Ovary (tissue), 9 donors: ENCODE data around the gene PRTG. TPM values are rescaled to one million over a fixed set of nuclear protein-coding genes. Genes with fewer than 3 reads are reported as not detected.
"Not testable (repeated sequence)": the region's sequence is repeated elsewhere in the genome, so short reads cannot be mapped to it uniquely, and the experiment has no call there.

ENCODE experiments used
- DNase-seq, 5 donors: peaks; one replicate each; pipeline ENCODE4 v3.0.0-alpha.2; 2019 to 2020
- H3K27ac ChIP-seq, 2 donors: fragments of 200-600 bp; one replicate each; pipeline versions ENCODE4 v1.5.1 to v1.8.0; 2019 to 2022
- H3K27me3 ChIP-seq: fragments of 200-600 bp; one replicate; pipeline ENCODE4 v1.8.0; 2022
- H3K36me3 ChIP-seq: fragments of 200-600 bp; sonication (generic); one replicate; pipeline ENCODE4 v1.5.1; 2019
- H3K4me1 ChIP-seq: one replicate; pipeline ENCODE4 v1.8.1; 2013; ENCODE audit warnings: mild to moderate bottlenecking, moderate library complexity; ENCODE audit not compliant: insufficient read depth
- H3K4me3 ChIP-seq: fragments of 200-600 bp; sonication (generic); one replicate; pipeline ENCODE4 v1.5.1; 2017
- H3K9me3 ChIP-seq, 2 donors: fragments of 200-600 bp in 1 of 2; sonication (generic) in 1 of 2; one replicate each; pipeline versions ENCODE4 v1.5.1 to v1.8.1; 2013 to 2019; ENCODE audit warnings: mild to moderate bottlenecking in 1 of 2, moderate library complexity in 1 of 2
- EP300 ChIP-seq: sonication (generic); formaldehyde crosslinking; IDR thresholded peaks from one replicate; pipeline ENCODE4 v1.6.1; 2017; ENCODE audit warnings: antibody characterized with exemption
- POLR2A ChIP-seq: fragments of 450-650 bp; IDR thresholded peaks from one replicate; pipeline ENCODE4 v1.6.1; 2017; ENCODE audit warnings: antibody characterized with exemption, mild to moderate bottlenecking, moderate library complexity
- WGBS, 3 donors: extraction: QIAGEN DNeasy Blood & Tissue Kit in 1 of 3; methylation state at CpG; one replicate each; pipeline versions ENCODE4 v1.1.5 to v1.1.7; 2013 to 2017; 5-methylcytosine and 5-hydroxymethylcytosine counted together
- intact Hi-C, 4 donors: fragments of 100-400 bp; cut with DNase I; formaldehyde crosslinking; loops; one replicate each; pipeline versions ENCODE4 v1.11.0 to v1.15.1; 2022 to 2023
- polyA plus RNA-seq, 2 donors: library from polyadenylated mRNA; stranded (reverse); fragments of 200-250 nt in 1 of 2; fragments of 350-450 nt in 1 of 2; fragmentation: Illumina TruSeq in 1 of 2; extraction: RNeasy Lipid Tissue Mini Kit (QIAGEN cat#74804) in 1 of 2; gene quantifications; one replicate each; pipeline ENCODE4 v1.2.3, GENCODE V29; 2013 to 2014
- total RNA-seq, 7 donors: library from RNA; depleted of rRNA in 2 of 7; stranded (reverse); fragments of >200 nt in 2 of 7; fragmentation: NEBNext Ultra II Directional in 3 of 7; extraction: Animal tissue kit (Norgen Biotek cat#: 25700) in 3 of 7; gene quantifications; one replicate each; pipeline versions ENCODE4 v1.1.0 to v1.2.4, GENCODE V29; 2016 to 2023
- TF ChIP-seq, protein P1 (sequence below), 3 donors: fragments of 450-650 bp in 2 of 3; fragments of 200-600 bp in 1 of 3; IDR thresholded peaks; one replicate each; pipeline versions ENCODE4 v1.5.1 to v1.8.0; 2016 to 2022; ENCODE audit warnings: antibody characterized with exemption in 3 of 3, mild to moderate bottlenecking in 1 of 3
- donor health status: DM: no; HTN: no; CAD: no; lungs with moderate emphysema.
- donor health status: DM: no; HTN: no; CAD: no.
- donor health status: Bipolar disorder and iron deficiency.
- donor health status: DM: yes; HTN: yes; CAD: no.
- donor health status: DM: no; HTN: no; CAD: no.
- donor health status: DM: yes; HTN: yes; CAD: no.

The PRTG gene
- total and polyA plus RNA-seq, 9 donors, result 1.2 to 9.4 (median 6.1) TPM

DNA sequence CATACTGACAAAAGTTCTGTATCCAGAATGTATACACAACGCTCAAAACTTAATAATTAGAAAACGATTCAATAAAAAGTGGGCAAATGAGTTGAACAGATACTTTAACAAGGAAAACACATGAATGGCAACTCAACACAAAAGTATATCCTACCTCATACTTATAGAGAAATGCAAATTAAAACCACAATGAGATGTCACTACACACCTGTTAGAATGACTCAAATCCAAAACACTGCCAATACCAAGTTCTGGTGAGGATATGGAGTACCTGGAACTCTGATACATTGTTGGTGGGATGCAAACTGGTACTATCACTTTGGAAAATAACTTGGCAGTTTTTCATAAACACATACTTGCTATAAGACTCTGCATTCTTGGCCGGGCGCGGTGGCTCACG lies 42.1 kb downstream of the PRTG start:
- H3K9me3 ChIP-seq, result no peaks in the 10 kb centered on the region
- 97 to 98% (median 98%) methylated on average over 6 of the region's 6 CpGs for WGBS, 3 donors
- no peak for DNase-seq
- intact Hi-C loops, result no loop called here
- H3K4me1 ChIP-seq, result no peaks in the 10 kb centered on the region
- TF ChIP-seq POLR2A, result no peak
- no peak for TF ChIP-seq EP300
- no peaks in the 10 kb centered on the region for H3K27me3 ChIP-seq
- H3K27ac ChIP-seq, result no peak overlapping the region
- no peak overlapping the region for H3K4me3 ChIP-seq
- H3K36me3 ChIP-seq, result no peaks in the 10 kb centered on the region

DNA sequence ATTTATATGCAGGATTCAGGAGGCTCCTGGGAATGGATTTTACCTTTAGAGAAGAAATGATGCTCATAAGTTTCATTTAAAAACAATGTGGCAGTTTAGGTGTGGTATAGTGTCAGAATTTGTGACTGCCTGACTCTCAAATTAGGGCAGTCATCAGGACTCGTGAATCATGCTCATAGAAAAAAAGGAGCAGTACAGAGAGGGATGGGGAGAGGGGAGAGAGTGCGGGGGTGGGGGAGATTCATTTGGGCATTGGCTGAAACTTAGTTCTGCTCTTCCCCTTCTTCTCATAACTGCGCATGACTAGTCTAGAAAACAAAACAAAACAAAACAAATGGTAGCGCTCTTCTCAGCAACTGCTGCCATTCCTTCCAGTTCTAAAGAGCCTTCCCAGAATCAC lies 44.3 kb downstream of the PRTG start:
- H3K9me3 ChIP-seq, result no peaks in the 10 kb centered on the region
- WGBS, 3 donors, result 78 to 96% (median 91%) methylated on average over 4 of the region's 4 CpGs
- no peaks in the 10 kb centered on the region for H3K36me3 ChIP-seq
- TF ChIP-seq, protein P1, sequence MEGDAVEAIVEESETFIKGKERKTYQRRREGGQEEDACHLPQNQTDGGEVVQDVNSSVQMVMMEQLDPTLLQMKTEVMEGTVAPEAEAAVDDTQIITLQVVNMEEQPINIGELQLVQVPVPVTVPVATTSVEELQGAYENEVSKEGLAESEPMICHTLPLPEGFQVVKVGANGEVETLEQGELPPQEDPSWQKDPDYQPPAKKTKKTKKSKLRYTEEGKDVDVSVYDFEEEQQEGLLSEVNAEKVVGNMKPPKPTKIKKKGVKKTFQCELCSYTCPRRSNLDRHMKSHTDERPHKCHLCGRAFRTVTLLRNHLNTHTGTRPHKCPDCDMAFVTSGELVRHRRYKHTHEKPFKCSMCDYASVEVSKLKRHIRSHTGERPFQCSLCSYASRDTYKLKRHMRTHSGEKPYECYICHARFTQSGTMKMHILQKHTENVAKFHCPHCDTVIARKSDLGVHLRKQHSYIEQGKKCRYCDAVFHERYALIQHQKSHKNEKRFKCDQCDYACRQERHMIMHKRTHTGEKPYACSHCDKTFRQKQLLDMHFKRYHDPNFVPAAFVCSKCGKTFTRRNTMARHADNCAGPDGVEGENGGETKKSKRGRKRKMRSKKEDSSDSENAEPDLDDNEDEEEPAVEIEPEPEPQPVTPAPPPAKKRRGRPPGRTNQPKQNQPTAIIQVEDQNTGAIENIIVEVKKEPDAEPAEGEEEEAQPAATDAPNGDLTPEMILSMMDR (IDR thresholded peaks at IDR 0.05), result no peak
- TF ChIP-seq POLR2A (no peak), EP300 (no peak)
- H3K27me3 ChIP-seq, result no peaks in the 10 kb centered on the region
- H3K4me1 ChIP-seq, result no peaks in the 10 kb centered on the region
- no peak overlapping the region for H3K27ac ChIP-seq
- no peak overlapping the region for H3K4me3 ChIP-seq
- DNase-seq, result no peak
- intact Hi-C loops, result no loop called here

DNA sequence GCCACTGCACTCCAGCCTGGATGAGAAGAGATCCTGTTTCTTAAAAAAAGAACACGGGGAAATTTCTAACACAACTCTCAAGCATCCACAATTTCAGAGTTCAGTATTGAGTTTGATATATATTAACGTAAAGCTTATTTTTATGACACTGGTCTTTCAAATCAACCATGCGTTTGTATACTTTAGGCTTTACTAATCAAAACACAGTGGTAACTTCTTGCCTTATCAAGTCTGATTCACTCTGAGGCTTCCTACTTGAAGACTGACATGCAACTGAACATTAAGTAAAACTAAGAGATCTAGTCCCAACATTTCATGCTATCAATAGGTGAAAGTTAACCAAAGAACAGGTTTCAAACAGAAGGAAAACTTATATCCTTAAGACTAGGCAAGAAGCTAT lies 46.7 kb downstream of the PRTG start:
- intact Hi-C loops, result no loop called here
- no peaks in the 10 kb centered on the region for H3K27me3 ChIP-seq
- no peak overlapping the region for H3K27ac ChIP-seq
- WGBS, 3 donors, result 94 to 96% (median 95%) methylated on average over 3 of the region's 3 CpGs
- TF ChIP-seq EP300 (no peak), POLR2A (no peak)
- TF ChIP-seq, protein P1 (IDR thresholded peaks at IDR 0.05), result no peak
- no peaks in the 10 kb centered on the region for H3K4me1 ChIP-seq
- no peaks in the 10 kb centered on the region for H3K9me3 ChIP-seq
- no peaks in the 10 kb centered on the region for H3K36me3 ChIP-seq
- DNase-seq, result no peak
- H3K4me3 ChIP-seq, result no peak overlapping the region

DNA sequence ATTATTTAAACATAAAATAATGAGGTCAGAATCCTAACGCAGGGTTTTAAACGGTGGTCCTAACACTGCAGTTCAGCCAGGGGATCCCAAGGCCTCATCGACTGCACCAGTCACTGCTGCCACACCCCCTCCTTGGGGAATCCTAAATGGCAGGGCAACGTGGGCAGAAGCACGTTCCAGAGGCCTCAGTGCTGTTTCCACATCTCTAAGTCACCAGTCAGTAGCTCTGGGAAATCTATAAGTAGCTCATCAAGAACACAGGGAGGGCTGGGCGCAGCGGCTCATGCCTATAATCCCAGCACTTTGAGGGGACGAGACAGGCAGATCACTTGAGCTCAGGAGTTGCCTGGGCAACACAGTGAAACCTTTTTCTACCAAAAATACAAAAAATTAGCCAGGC lies 47.5 kb downstream of the PRTG start:
- DNase-seq, result no peak
- no peaks in the 10 kb centered on the region for H3K9me3 ChIP-seq
- H3K27me3 ChIP-seq, result no peaks in the 10 kb centered on the region
- no peak overlapping the region for H3K4me3 ChIP-seq
- H3K4me1 ChIP-seq, result no peaks in the 10 kb centered on the region
- intact Hi-C loops, result no loop called here
- H3K27ac ChIP-seq, result no peak overlapping the region
- TF ChIP-seq, protein P1 (IDR thresholded peaks at IDR 0.05), result no peak
- TF ChIP-seq EP300, result no peak
- TF ChIP-seq POLR2A, result no peak
- H3K36me3 ChIP-seq, result no peaks in the 10 kb centered on the region
- WGBS, 3 donors, result 58 to 67% (median 62%) methylated on average over 8 of the region's 8 CpGs

DNA sequence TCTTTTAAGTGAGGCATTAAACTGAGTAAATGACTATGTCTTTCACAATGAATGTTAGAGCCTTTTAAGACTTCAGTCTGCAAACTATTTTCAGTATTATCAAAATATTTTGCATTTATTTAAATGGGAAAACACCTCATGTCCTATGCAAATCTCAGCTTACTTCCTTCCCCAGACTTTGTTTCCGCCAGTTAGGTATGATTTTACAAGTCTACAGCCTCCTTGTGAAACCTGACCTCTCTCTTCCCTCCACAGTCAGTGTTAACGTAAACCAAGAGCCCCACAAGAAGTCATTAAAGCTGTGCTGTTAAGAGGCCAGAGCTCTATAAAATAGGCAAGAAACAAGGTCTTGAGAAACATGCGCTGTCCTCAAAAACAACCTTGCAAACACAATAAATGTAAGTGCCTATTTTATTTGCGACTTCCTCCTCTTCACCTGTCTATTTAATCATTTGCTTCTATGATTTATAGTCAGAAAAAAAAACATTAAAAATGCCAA lies 48.3 kb downstream of the PRTG start:
- WGBS, 3 donors, result 22 to 48% (median 38%) methylated on average over 4 of the region's 4 CpGs
- H3K4me3 ChIP-seq, result no peak overlapping the region
- H3K4me1 ChIP-seq, result no peaks in the 10 kb centered on the region
- DNase-seq, result no peak
- no peak for TF ChIP-seq EP300
- TF ChIP-seq, protein P1 (IDR thresholded peaks at IDR 0.05), result no peak
- no peak for TF ChIP-seq POLR2A
- no peaks in the 10 kb centered on the region for H3K36me3 ChIP-seq
- no peaks in the 10 kb centered on the region for H3K9me3 ChIP-seq
- no peak overlapping the region for H3K27ac ChIP-seq
- intact Hi-C loops, result no loop called here
- no peaks in the 10 kb centered on the region for H3K27me3 ChIP-seq

DNA sequence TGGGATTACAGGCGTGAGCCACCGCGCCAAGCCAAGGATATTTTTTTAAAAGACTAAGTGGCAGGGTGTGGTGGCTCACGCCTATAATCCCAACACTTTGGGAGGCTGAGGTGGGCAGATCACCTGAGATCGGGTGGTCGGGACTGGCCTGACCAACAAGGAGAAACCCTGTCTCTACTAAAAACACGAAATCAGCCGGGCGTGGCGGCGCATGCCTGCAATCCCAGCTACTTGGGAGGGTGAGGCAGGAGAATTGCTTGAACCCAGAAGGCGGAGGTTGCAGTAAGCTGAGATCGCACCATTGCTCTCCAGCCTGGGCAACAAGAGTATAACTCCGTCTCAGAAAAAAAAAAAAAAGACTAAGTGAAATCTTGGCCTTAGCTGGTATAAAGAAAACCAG lies 49.8 kb downstream of the PRTG start:
- H3K4me3 ChIP-seq, H3K4me1 ChIP-seq, H3K36me3 ChIP-seq, H3K9me3 ChIP-seq, H3K27ac ChIP-seq, H3K27me3 ChIP-seq, intact Hi-C loops, DNase-seq: not testable (repeated sequence)
- WGBS, 3 donors, result 92 to 97% (median 95%) methylated on average over 14 of the region's 14 CpGs
